Prostate gland (tissue), 2 donors: ENCODE results near the gene NELFB. TPM values are rescaled to one million over a fixed set of nuclear protein-coding genes. Genes with fewer than 3 reads are reported as not detected.

Experiments used
- DNase-seq: peaks from one replicate; pipeline ENCODE4 v3.0.0-alpha.2; 2019; ENCODE audit warnings: low spot score
- H3K27ac ChIP-seq, 2 donors: fragments of 200-600 bp; sonication (generic); 2 replicates each; pipeline ENCODE4 v1.5.1; 2017 to 2019
- H3K27me3 ChIP-seq: fragments of 200-600 bp; sonication (generic); replicated peaks from 2 replicates; pipeline ENCODE4 v1.5.1; 2019; ENCODE audit not compliant: insufficient read depth
- H3K36me3 ChIP-seq, 2 donors: fragments of 200-600 bp; sonication (generic); 1 replicate in 1 of 2; 2 replicates in 1 of 2; pipeline versions ENCODE4 v1.5.1 to v1.8.1; 2017 to 2019
- H3K4me1 ChIP-seq: fragments of 200-600 bp; sonication (generic); replicated peaks from 2 replicates; pipeline ENCODE4 v1.5.1; 2019
- H3K4me3 ChIP-seq, 2 donors: fragments of 200-600 bp; sonication (generic); 2 replicates each; pipeline ENCODE4 v1.5.1; 2017 to 2019
- H3K9me3 ChIP-seq: fragments of 200-600 bp; sonication (generic); 2 replicates; pipeline ENCODE4 v1.5.1; 2017
- POLR2A ChIP-seq: fragments of 450-650 bp; IDR thresholded peaks from one replicate; pipeline ENCODE4 v1.6.1; 2016; ENCODE audit warnings: antibody characterized with exemption, mild to moderate bottlenecking
- POLR2AphosphoS5 ChIP-seq: sonication (generic); formaldehyde crosslinking; IDR thresholded peaks from one replicate; pipeline ENCODE4 v1.6.1; 2017; ENCODE audit warnings: antibody characterized with exemption
- WGBS: methylation state at CpG from one replicate; pipeline ENCODE4 v1.1.5; 2018; 5-methylcytosine and 5-hydroxymethylcytosine counted together
- intact Hi-C: fragments of 100-400 bp; cut with DNase I; formaldehyde crosslinking; loops from one replicate; pipeline ENCODE4 v1.14.2; 2022
- total RNA-seq, 2 donors: library from RNA; depleted of rRNA; stranded (reverse); fragments of >200 nt; gene quantifications; one replicate each; pipeline ENCODE4 v1.1.0, GENCODE V29; 2016
- TF ChIP-seq, protein P1 (sequence below), 4 experiments: fragments of 200-600 bp in 2 of 4; fragments of 450-650 bp in 2 of 4; sonication (generic) in 2 of 4; IDR thresholded peaks; 1 replicate in 3 of 4; 2 replicates in 1 of 4; pipeline ENCODE4 v1.5.1; 2016 to 2019; ENCODE audit warnings: antibody characterized with exemption in 4 of 4, mild to moderate bottlenecking in 2 of 4, moderate library complexity in 2 of 4

NELFB gene
- total RNA-seq, 2 donors from 2014 or later: 44.9 to 82.1 TPM

DNA sequence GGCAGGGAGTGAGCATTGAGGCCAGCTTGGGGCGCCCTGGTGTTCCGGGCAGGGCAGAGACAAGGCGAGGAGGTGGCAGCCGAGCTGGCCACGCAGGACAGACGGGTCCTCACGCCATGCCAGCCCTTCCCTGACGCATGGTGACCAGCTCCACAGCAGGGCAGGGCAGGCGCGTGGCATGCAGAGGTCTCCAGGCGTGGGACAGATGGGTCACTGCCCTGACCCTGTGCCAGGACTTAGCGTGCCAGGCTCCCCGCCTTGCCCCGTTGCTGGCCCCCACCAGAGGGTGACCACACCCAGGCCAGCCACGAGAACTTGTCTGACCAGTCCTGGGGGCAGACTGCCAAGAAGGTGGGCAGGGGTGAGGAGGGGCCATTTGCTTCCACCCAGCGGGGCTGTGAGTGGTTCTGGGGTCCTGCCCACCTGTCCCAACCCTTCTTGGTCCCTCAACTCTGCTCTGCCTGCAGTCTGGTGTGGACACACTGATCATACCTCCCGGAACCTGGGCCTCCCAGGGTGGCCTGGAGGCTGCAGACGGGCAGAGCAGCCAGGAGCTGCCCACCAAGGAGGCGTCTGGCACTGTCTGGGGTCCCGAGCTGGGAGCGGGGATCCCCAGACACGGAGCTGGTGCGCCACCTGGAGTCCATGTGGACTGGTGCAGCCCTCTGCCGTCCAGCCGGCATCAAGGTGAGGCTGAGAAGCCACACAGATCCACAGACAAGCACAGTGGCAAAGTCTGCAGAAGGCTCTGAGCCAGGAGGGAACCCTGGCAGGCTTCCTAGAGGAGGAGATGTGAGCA is 27.9 kb upstream of the NELFB start, which contains the start of gene RNF224:
TSS of gene RNF224 (plus strand) at position 449 of the 799 bp plus-strand sequence. CDS start 834 bp downstream, outside the sequence.
- H3K27ac ChIP-seq: peak within 1 kb of the TSS; percentile 66 to 79
- H3K4me3 ChIP-seq: no peak within 1 kb of the TSS
- peaks cover 4% of the 10 kb centered on the region for H3K27me3 ChIP-seq
- H3K4me1 ChIP-seq: peaks cover 4% of the 10 kb centered on the region
- TF ChIP-seq, protein P1, sequence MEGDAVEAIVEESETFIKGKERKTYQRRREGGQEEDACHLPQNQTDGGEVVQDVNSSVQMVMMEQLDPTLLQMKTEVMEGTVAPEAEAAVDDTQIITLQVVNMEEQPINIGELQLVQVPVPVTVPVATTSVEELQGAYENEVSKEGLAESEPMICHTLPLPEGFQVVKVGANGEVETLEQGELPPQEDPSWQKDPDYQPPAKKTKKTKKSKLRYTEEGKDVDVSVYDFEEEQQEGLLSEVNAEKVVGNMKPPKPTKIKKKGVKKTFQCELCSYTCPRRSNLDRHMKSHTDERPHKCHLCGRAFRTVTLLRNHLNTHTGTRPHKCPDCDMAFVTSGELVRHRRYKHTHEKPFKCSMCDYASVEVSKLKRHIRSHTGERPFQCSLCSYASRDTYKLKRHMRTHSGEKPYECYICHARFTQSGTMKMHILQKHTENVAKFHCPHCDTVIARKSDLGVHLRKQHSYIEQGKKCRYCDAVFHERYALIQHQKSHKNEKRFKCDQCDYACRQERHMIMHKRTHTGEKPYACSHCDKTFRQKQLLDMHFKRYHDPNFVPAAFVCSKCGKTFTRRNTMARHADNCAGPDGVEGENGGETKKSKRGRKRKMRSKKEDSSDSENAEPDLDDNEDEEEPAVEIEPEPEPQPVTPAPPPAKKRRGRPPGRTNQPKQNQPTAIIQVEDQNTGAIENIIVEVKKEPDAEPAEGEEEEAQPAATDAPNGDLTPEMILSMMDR (IDR thresholded peaks at IDR 0.05): peak; percentile 57 to 98 (median 88)
- no peak for TF ChIP-seq POLR2A
- TF ChIP-seq POLR2AphosphoS5: no peak
- intact Hi-C loops: loop anchor here (5.0 kb wide), 1 partner anchor 110 kb away; no protein-coding TSS in a partner anchor
- WGBS: 24% methylated on average over 23 of the region's 25 CpGs
- no peaks in the 10 kb centered on the region for H3K9me3 ChIP-seq
- H3K36me3 ChIP-seq: no peaks in the 10 kb centered on the region
- peak; percentile 79 for DNase-seq

DNA sequence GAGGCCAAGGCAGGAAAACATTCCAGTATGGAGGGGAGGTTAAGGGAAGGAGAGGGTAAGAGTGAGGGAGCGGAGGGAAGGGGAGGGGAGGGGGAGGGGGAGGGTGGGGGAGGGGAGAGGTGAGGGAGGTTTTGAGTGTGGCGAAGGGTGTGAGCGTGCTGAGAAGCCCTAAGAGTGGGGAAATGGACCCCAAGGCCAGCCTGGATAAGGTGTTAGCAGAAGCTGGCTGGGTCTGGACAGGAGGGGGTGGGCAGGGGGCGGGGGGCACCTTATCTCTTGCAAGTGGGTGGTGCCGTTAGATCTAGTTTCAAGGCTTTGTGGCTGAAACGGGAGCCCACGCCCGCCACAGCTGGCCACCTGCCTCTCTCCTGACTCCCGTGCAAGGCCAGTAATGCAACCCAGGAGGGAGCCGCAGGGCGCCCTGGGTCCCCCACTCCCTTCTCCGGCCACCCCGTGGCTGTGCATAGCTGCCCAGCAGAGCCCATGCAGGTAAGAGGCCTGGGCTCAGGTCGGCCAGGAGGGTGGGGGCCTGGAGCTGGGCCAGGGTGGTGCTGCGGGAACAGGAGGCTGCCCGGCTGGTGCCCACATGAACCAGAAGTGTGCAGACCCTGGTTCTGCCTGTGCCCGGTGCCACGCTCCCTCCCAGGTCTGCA is 27.1 kb upstream of the NELFB start:
- Histone ChIP-seq H3K4me1 (peaks cover 4% of the 10 kb centered on the region), H3K4me3 (no peak overlapping the region), H3K9me3 (no peaks in the 10 kb centered on the region), H3K36me3 (no peaks in the 10 kb centered on the region), H3K27ac (no peak overlapping the region), H3K27me3 (peaks cover 4% of the 10 kb centered on the region)
- WGBS: 37% methylated on average over 18 of the region's 18 CpGs
- no peak for DNase-seq
- no peak for TF ChIP-seq POLR2A
- TF ChIP-seq POLR2AphosphoS5: no peak
- TF ChIP-seq, protein P1 (IDR thresholded peaks at IDR 0.05): no peak
- intact Hi-C loops: loop anchor here (5.0 kb wide), 1 partner anchor 111 kb away; no protein-coding TSS in a partner anchor

DNA sequence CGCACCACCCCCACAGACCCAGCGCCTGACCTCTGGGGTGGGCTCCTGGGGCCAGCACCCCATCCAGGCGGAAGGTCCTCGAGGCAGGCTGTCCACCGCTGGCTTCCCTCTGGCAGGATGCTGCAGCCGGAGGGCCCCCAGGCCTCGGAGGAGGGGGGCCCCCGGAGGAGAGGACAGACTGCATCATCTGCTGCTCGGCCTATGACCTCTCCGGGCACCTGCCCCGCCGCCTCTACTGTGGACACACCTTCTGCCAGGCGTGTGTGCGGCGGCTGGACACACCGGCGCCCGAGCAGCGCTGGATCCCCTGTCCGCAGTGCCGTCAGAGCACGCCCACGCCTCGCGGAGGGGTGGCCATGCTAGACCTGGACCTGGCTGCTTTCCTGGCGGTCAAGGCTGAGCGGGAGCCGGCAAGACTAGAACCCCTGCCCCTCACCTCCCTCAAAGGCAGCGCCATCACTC is 26.6 kb upstream of the NELFB start:
- intact Hi-C loops: loop anchor here (5.0 kb wide), 1 partner anchor 111 kb away; no protein-coding TSS in a partner anchor

GRCh38 chr9:137228968-137229896 is 25.9 kb upstream of the NELFB start:
- Histone ChIP-seq H3K36me3 (no peaks in the 10 kb centered on the region), H3K4me1 (peaks cover 4% of the 10 kb centered on the region), H3K4me3 (no peak overlapping the region), H3K27ac (no peak overlapping the region), H3K27me3 (peaks cover 4% of the 10 kb centered on the region), H3K9me3 (no peaks in the 10 kb centered on the region)
- no peak for DNase-seq
- intact Hi-C loops: loop anchor here (5.0 kb wide), 1 partner anchor 112 kb away; no protein-coding TSS in a partner anchor
- TF ChIP-seq, protein P1 (IDR thresholded peaks at IDR 0.05): no peak
- TF ChIP-seq POLR2AphosphoS5: no peak
- TF ChIP-seq POLR2A: no peak
- WGBS: 49% methylated on average over 21 of the region's 27 CpGs

More for the DNA sequence above, 26.6 kb upstream of the NELFB start:
- H3K27me3 ChIP-seq: peaks cover 4% of the 10 kb centered on the region
- H3K4me3 ChIP-seq: no peak overlapping the region
- TF ChIP-seq, protein P1 (IDR thresholded peaks at IDR 0.05): no peak
- TF ChIP-seq POLR2A (no peak), POLR2AphosphoS5 (no peak)
- H3K9me3 ChIP-seq: no peaks in the 10 kb centered on the region
- WGBS: 60% methylated on average over 21 of the region's 29 CpGs
- no peaks in the 10 kb centered on the region for H3K36me3 ChIP-seq
- H3K27ac ChIP-seq: no peak overlapping the region
- peaks cover 4% of the 10 kb centered on the region for H3K4me1 ChIP-seq
- DNase-seq: no peak
